HEK293 (cell line): Measurements from ENCODE around the gene VKORC1.
A peak's percentile ranks its signal among the peaks of the same experiment; 100 is the strongest.

ENCODE experiments used
- CTCF ChIA-PET: fragments of 350-600 bp; formaldehyde crosslinking; extraction: SDS; loops from one replicate; lab custom pipeline; 2021; ENCODE audit warnings: antibody characterized with exemption; lab: Yijun Ruan, JAX
- POLR2A ChIA-PET: fragments of 300-600 bp; formaldehyde crosslinking; extraction: SDS; loops from one replicate; lab custom pipeline; 2020; ENCODE audit warnings: antibody characterized with exemption, inconsistent platforms; lab: Yijun Ruan, JAX
- H3K27ac ChIP-seq: fragments of 200-500 bp; sonication (Bioruptor generic); 2 replicates; pipeline ENCODE4 v1.5.1; 2014; ENCODE audit warnings: low read depth, low read length, control low read depth, inconsistent platforms; ENCODE audit errors: extremely low read depth
- H3K36me3 ChIP-seq, 2 experiments: fragments of 200-500 bp in 1 of 2; sonication (Bioruptor generic) in 1 of 2; 1 replicate in 1 of 2; 2 replicates in 1 of 2; pipeline ENCODE4 v1.5.1; 2014 to 2017; ENCODE audit warnings: inconsistent platforms in 2 of 2, low read length in 2 of 2; ENCODE audit not compliant: control insufficient read depth in 2 of 2, insufficient read depth in 1 of 2
- H3K4me1 ChIP-seq: fragments of 200-500 bp; sonication (Bioruptor generic); 2 replicates; pipeline ENCODE4 v1.5.1; 2014; ENCODE audit warnings: mild to moderate bottlenecking, low read length, inconsistent platforms; ENCODE audit not compliant: control insufficient read depth, insufficient read depth
- H3K4me3 ChIP-seq: 2 replicates; pipeline ENCODE4 v1.5.1; 2011; ENCODE audit warnings: low read depth, mild to moderate bottlenecking, control low read depth, low read length, moderate library complexity
- H3K9me3 ChIP-seq: fragments of 200-500 bp; sonication (Bioruptor generic); 2 replicates; pipeline ENCODE4 v1.5.1; 2014; ENCODE audit warnings: low read depth, low read length, inconsistent platforms; ENCODE audit not compliant: control insufficient read depth, insufficient read depth
- ATF2 ChIP-seq: fragments of 450-650 bp; formaldehyde crosslinking; IDR thresholded peaks from 2 replicates; pipeline ENCODE4 v1.5.1; 2016; ENCODE audit warnings: missing biosample characterization, missing genetic modification characterization, low read depth
- GLIS1 ChIP-seq: fragments of 450-650 bp; formaldehyde crosslinking; IDR thresholded peaks from 2 replicates; pipeline ENCODE4 v1.5.1; 2016; ENCODE audit warnings: missing biosample characterization, missing genetic modification characterization
- GLIS2 ChIP-seq: fragments of 450-650 bp; formaldehyde crosslinking; IDR thresholded peaks from 2 replicates; pipeline ENCODE4 v1.5.1; 2016; ENCODE audit warnings: missing biosample characterization, missing genetic modification characterization
- KLF16 ChIP-seq: fragments of 450-650 bp; formaldehyde crosslinking; IDR thresholded peaks from 2 replicates; pipeline ENCODE4 v1.5.1; 2017; ENCODE audit warnings: missing biosample characterization, missing genetic modification characterization
- MEIS1 ChIP-seq: sonication (generic); formaldehyde crosslinking; IDR thresholded peaks from 2 replicates; pipeline ENCODE4 v1.8.1; 2022; ENCODE audit warnings: missing genetic modification reagents, mild to moderate bottlenecking, borderline replicate concordance
- TRIM28 ChIP-seq: IDR thresholded peaks from 2 replicates; pipeline ENCODE4 v1.6.1; 2011; ENCODE audit warnings: low read length, control low read depth, borderline replicate concordance
- YY1 ChIP-seq: fragments of 450-650 bp; formaldehyde crosslinking; IDR thresholded peaks from 2 replicates; pipeline ENCODE4 v1.5.1; 2018; ENCODE audit warnings: missing biosample characterization, missing genetic modification characterization
- ZBTB1 ChIP-seq: fragments of 450-650 bp; formaldehyde crosslinking; IDR thresholded peaks from 2 replicates; pipeline ENCODE4 v1.5.1; 2016; ENCODE audit warnings: missing biosample characterization, missing genetic modification characterization
- ZBTB17 ChIP-seq: fragments of 450-650 bp; formaldehyde crosslinking; IDR thresholded peaks from 2 replicates; pipeline ENCODE4 v1.5.1; 2016; ENCODE audit warnings: missing biosample characterization, missing genetic modification characterization
- ZBTB20 ChIP-seq: fragments of 450-650 bp; formaldehyde crosslinking; IDR thresholded peaks from 2 replicates; pipeline ENCODE4 v1.5.1; 2016; ENCODE audit warnings: missing biosample characterization, missing genetic modification characterization
- ZBTB21 ChIP-seq: fragments of 450-650 bp; formaldehyde crosslinking; IDR thresholded peaks from 2 replicates; pipeline ENCODE4 v1.5.1; 2017; ENCODE audit warnings: missing biosample characterization, missing genetic modification characterization
- ZBTB6 ChIP-seq: fragments of 450-650 bp; formaldehyde crosslinking; IDR thresholded peaks from 2 replicates; pipeline ENCODE4 v1.5.1; 2017; ENCODE audit warnings: missing biosample characterization, missing genetic modification characterization
- ZBTB7A ChIP-seq: fragments of 450-650 bp; formaldehyde crosslinking; IDR thresholded peaks from 2 replicates; pipeline ENCODE4 v1.5.1; 2016; ENCODE audit warnings: low read depth, missing biosample characterization, missing genetic modification characterization
- ZBTB8A ChIP-seq: fragments of 450-650 bp; formaldehyde crosslinking; IDR thresholded peaks from 2 replicates; pipeline ENCODE4 v1.5.1; 2016; ENCODE audit warnings: missing biosample characterization, missing genetic modification characterization
- ZFP69B ChIP-seq: fragments of 450-650 bp; formaldehyde crosslinking; IDR thresholded peaks from 2 replicates; pipeline ENCODE4 v1.5.1; 2016; ENCODE audit warnings: missing biosample characterization, missing genetic modification characterization
- ZIC2 ChIP-seq: fragments of 450-650 bp; formaldehyde crosslinking; IDR thresholded peaks from 2 replicates; pipeline ENCODE4 v1.5.1; 2016; ENCODE audit warnings: missing biosample characterization, missing genetic modification characterization
- ZNF239 ChIP-seq: fragments of 450-650 bp; formaldehyde crosslinking; IDR thresholded peaks from 2 replicates; pipeline ENCODE4 v1.5.1; 2016; ENCODE audit warnings: missing biosample characterization, missing genetic modification characterization
- ZNF324 ChIP-seq: fragments of 450-650 bp; formaldehyde crosslinking; IDR thresholded peaks from 2 replicates; pipeline ENCODE4 v1.5.1; 2016; ENCODE audit warnings: missing biosample characterization, missing genetic modification characterization
- ZNF335 ChIP-seq: fragments of 450-650 bp; formaldehyde crosslinking; conservative IDR thresholded peaks from 2 replicates; pipeline ENCODE4 v1.5.1; 2016; ENCODE audit warnings: missing biosample characterization, missing genetic modification characterization
- ZNF354C ChIP-seq: fragments of 450-650 bp; formaldehyde crosslinking; IDR thresholded peaks from 2 replicates; pipeline ENCODE4 v1.5.1; 2016; ENCODE audit warnings: missing biosample characterization, missing genetic modification characterization, low read depth, borderline replicate concordance
- ZNF501 ChIP-seq: fragments of 450-650 bp; formaldehyde crosslinking; IDR thresholded peaks from 2 replicates; pipeline ENCODE4 v1.5.1; 2016; ENCODE audit warnings: missing biosample characterization, missing genetic modification characterization
- ZNF518A ChIP-seq: fragments of 450-650 bp; formaldehyde crosslinking; conservative IDR thresholded peaks from 2 replicates; pipeline ENCODE4 v1.5.1; 2016; ENCODE audit warnings: low read depth, missing biosample characterization, missing genetic modification characterization
- ZNF530 ChIP-seq: fragments of 450-650 bp; formaldehyde crosslinking; IDR thresholded peaks from 2 replicates; pipeline ENCODE4 v1.5.1; 2016; ENCODE audit warnings: low read depth, missing biosample characterization, missing genetic modification characterization
- ZNF555 ChIP-seq: fragments of 450-650 bp; formaldehyde crosslinking; conservative IDR thresholded peaks from 2 replicates; pipeline ENCODE4 v1.5.1; 2017; ENCODE audit warnings: missing biosample characterization, mild to moderate bottlenecking, missing genetic modification characterization, inconsistent platforms
- ZNF623 ChIP-seq: fragments of 450-650 bp; formaldehyde crosslinking; IDR thresholded peaks from 2 replicates; pipeline ENCODE4 v1.5.1; 2016; ENCODE audit warnings: missing biosample characterization, missing genetic modification characterization
- ZNF629 ChIP-seq: fragments of 450-650 bp; formaldehyde crosslinking; IDR thresholded peaks from 2 replicates; pipeline ENCODE4 v1.5.1; 2017; ENCODE audit warnings: missing biosample characterization, missing genetic modification characterization

Gene VKORC1

GRCh38 chr16:31073142-31073969, 21.2 kb downstream of the VKORC1 start (continued):
- peak; percentile 86 for TF ChIP-seq ZIC2 (tag by site-specific recombination)
- no peak for TF ChIP-seq ZNF518A (tag by site-specific recombination)
- no peak for TF ChIP-seq ZNF239 (tag by site-specific recombination)
- TF ChIP-seq ZBTB17 = peak; percentile 95
- TF ChIP-seq ZBTB6 (tag by site-specific recombination) = peak; percentile 50; the same call in 1 of the 2 replicates
- TF ChIP-seq ZNF324 (tag by site-specific recombination) = peak; percentile 95; the same call in 1 of the 2 replicates
- peak; percentile 75 for TF ChIP-seq KLF16 (tag by site-specific recombination)
- TF ChIP-seq ZBTB1 (tag by site-specific recombination) = no peak
- TF ChIP-seq ZBTB8A (tag by site-specific recombination) = peak; percentile 82
- TF ChIP-seq ZNF354C (tag by site-specific recombination) = no peak
- TF ChIP-seq ZNF530 (tag by site-specific recombination) = no peak

GRCh38 chr16:31072540-31073141, 22.0 kb downstream of the VKORC1 start:
- Histone ChIP-seq H3K27ac (peak overlapping the region; percentile 83), H3K36me3 (peaks cover 0 to 21% of the 10 kb centered on the region in 2 experiments; a peak in 1 of 3 replicates), H3K4me3 (peak overlapping the region; percentile 93), H3K9me3 (no peaks in the 10 kb centered on the region), H3K4me1 (no peaks in the 10 kb centered on the region)
- POLR2A ChIA-PET = interaction anchor here (0.6 to 3.9 kb wide), 9 partner anchors 10 to 107 kb away, joined by 3 to 52 read pairs (median 13); partner anchors contain the start of genes FUS, HSD3B7, KAT8 and STX4
- CTCF ChIA-PET = interaction anchor here (1.6 to 2.8 kb wide), 2 partner anchors 70 to 87 kb away, joined by 11 to 12 read pairs; partner anchors contain the start of gene HSD3B7
- TF ChIP-seq ZBTB20 (peak; percentile 95), YY1 (tag by site-specific recombination) (no peak), MEIS1 (no peak), ZNF335 (peak; percentile 45), ZBTB21 (tag by site-specific recombination) (peak; percentile 56), ZNF623 (tag by site-specific recombination) (peak; percentile 8; the same call in 1 of the 2 replicates), GLIS1 (peak; percentile 24; the same call in 1 of the 2 replicates), TRIM28 (0 out of 2 replicates have a peak, but pooled peaks have one; percentile 12), ATF2 (peak; percentile 29; the same call in 1 of the 2 replicates), ZBTB7A (tag by site-specific recombination) (0 out of 2 replicates have a peak, but pooled peaks have one; percentile 50), GLIS2 (tag by site-specific recombination) (no peak), ZFP69B (tag by site-specific recombination) (0 out of 2 replicates have a peak, but pooled peaks have one; percentile 86), ZNF501 (tag by site-specific recombination) (0 out of 2 replicates have a peak, but pooled peaks have one; percentile 51), ZNF555 (tag by site-specific recombination) (no peak), ZNF629 (peak; percentile 3)
